Measurements from ENCODE around the gene DAGLB. TPM values are rescaled to one million over a fixed set of nuclear protein-coding genes. Genes with fewer than 3 reads are reported as not detected.
A peak's percentile ranks its signal among the peaks of the same experiment; 100 is the strongest.

Gene DAGLB
- polyA plus RNA-seq, 1 donor (not counting 4 experiments of a cell fraction or from before 2014, with no cell fraction given): 15.5 TPM

- TF ChIP-seq CTCF (optimal IDR thresholded peaks at IDR 0.05 in 1 of 3, IDR thresholded peaks at IDR 0.05 in 1 of 3, conservative IDR thresholded peaks at IDR 0.05 in 1 of 3; ENCODE audit: extremely low read depth in 1 of 3, insufficient read depth in 2 of 3, low read length in 3 of 3) (no peak), EZH2 (IDR thresholded peaks at IDR 0.05; ENCODE audit: low read length) (no peak)
- Histone ChIP-seq H3K36me3 (ENCODE audit: control insufficient read depth in 2 of 2, extremely low read depth in 1 of 2, insufficient read depth in 2 of 2, low read length in 2 of 2) (peaks cover 39 to 49% of the 10 kb centered on the region in 2 experiments), H2AFZ (ENCODE audit: control insufficient read depth, low read length) (no peak overlapping the region), H3K9ac (ENCODE audit: control insufficient read depth, extremely low read depth, insufficient read depth, low read length) (no peak overlapping the region), H3K27ac (ENCODE audit: control insufficient read depth, insufficient read depth, low read length) (no peak overlapping the region), H3K27me3 (ENCODE audit: control insufficient read depth, extremely low read depth, insufficient read depth, low read length) (no peaks in the 10 kb centered on the region), H3K9me1 (ENCODE audit: control insufficient read depth, extremely low read depth, insufficient read depth, low read length) (no peaks in the 10 kb centered on the region), H3K4me2 (ENCODE audit: control insufficient read depth, extremely low read depth, insufficient read depth, low read depth, low read length) (no peak overlapping the region), H3K4me1 (ENCODE audit: control insufficient read depth, extremely low read depth, insufficient read depth, low read length) (peaks cover 19% of the 10 kb centered on the region), H3K9me3 (ENCODE audit: control insufficient read depth, low read depth, low read length) (no peaks in the 10 kb centered on the region), H3K79me2 (ENCODE audit: control insufficient read depth, insufficient read depth, low read length) (peaks cover 20% of the 10 kb centered on the region), H3K4me3 (ENCODE audit: control insufficient read depth in 2 of 3, extremely low read depth in 1 of 3, insufficient read depth in 2 of 3, low read depth in 1 of 3, low read length in 3 of 3) (no peak overlapping the region), H4K20me1 (ENCODE audit: control insufficient read depth, extremely low read depth, insufficient read depth, low read length) (no peaks in the 10 kb centered on the region)
- no peak for DNase-seq (ENCODE audit: low read depth, low spot score)
- dilution Hi-C loops (cut with MboI; ENCODE audit: extremely low pct_ligation_motif_present, low sequenced_read_pairs): no loop called here
- FAIRE-seq: no peak
Measured at GRCh38 chr7:6406121-6406520, 41.6 kb downstream of the DAGLB start.

- dilution Hi-C loops (cut with MboI; ENCODE audit: extremely low pct_ligation_motif_present, low sequenced_read_pairs): no loop called here
- H4K20me1 ChIP-seq (ENCODE audit: control insufficient read depth, extremely low read depth, insufficient read depth, low read length): peaks cover 13% of the 10 kb centered on the region
- no peaks in the 10 kb centered on the region for H3K9me1 ChIP-seq (ENCODE audit: control insufficient read depth, extremely low read depth, insufficient read depth, low read length)
- no peaks in the 10 kb centered on the region for H3K27me3 ChIP-seq (ENCODE audit: control insufficient read depth, extremely low read depth, insufficient read depth, low read length)
- peaks cover 37% of the 10 kb centered on the region for H3K4me1 ChIP-seq (ENCODE audit: control insufficient read depth, extremely low read depth, insufficient read depth, low read length)
- H3K9ac ChIP-seq (ENCODE audit: control insufficient read depth, extremely low read depth, insufficient read depth, low read length): peak overlapping the region; percentile 39
- FAIRE-seq (peak; percentile 81), DNase-seq (ENCODE audit: low read depth, low spot score) (peak; percentile 68)
- peak overlapping the region in 1 of 3 experiments; percentile 18 for H3K4me3 ChIP-seq (ENCODE audit: control insufficient read depth in 2 of 3, extremely low read depth in 1 of 3, insufficient read depth in 2 of 3, low read depth in 1 of 3, low read length in 3 of 3)
- TF ChIP-seq EZH2 (IDR thresholded peaks at IDR 0.05; ENCODE audit: low read length) (no peak), CTCF (optimal IDR thresholded peaks at IDR 0.05 in 1 of 3, IDR thresholded peaks at IDR 0.05 in 1 of 3, conservative IDR thresholded peaks at IDR 0.05 in 1 of 3; ENCODE audit: extremely low read depth in 1 of 3, insufficient read depth in 2 of 3, low read length in 3 of 3) (peak in 1 of 3 experiments; percentile 51)
- H2AFZ ChIP-seq (ENCODE audit: control insufficient read depth, low read length): no peak overlapping the region
- no peaks in the 10 kb centered on the region for H3K9me3 ChIP-seq (ENCODE audit: control insufficient read depth, low read depth, low read length)
- H3K79me2 ChIP-seq (ENCODE audit: control insufficient read depth, insufficient read depth, low read length): peaks cover 38% of the 10 kb centered on the region
- H3K36me3 ChIP-seq (ENCODE audit: control insufficient read depth in 2 of 2, extremely low read depth in 1 of 2, insufficient read depth in 2 of 2, low read length in 2 of 2): peaks cover 26 to 45% of the 10 kb centered on the region in 2 experiments
- peak overlapping the region; percentile 72 for H3K27ac ChIP-seq (ENCODE audit: control insufficient read depth, insufficient read depth, low read length)
- peak overlapping the region; percentile 60 for H3K4me2 ChIP-seq (ENCODE audit: control insufficient read depth, extremely low read depth, insufficient read depth, low read depth, low read length)
Measured at GRCh38 chr7:6403907-6404306, 43.8 kb downstream of the DAGLB start.
